Activated gamma-delta T cell treated with anti-CD3 and anti-CD28 coated beads, Interleukin-2, amount 50 U/mL, for 16 hours (primary cell): ENCODE results near the gene HYDIN.
A peak's percentile ranks its signal among the peaks of the same experiment; 100 is the strongest.
"Not testable (repeated sequence)": the region's sequence is repeated elsewhere in the genome, so short reads cannot be mapped to it uniquely, and the experiment has no call there.

Experiments
- DNase-seq: peaks from one replicate; pipeline ENCODE4 v3.0.0-alpha.2; 2020; ENCODE audit warnings: low read depth

HYDIN gene

DNA sequence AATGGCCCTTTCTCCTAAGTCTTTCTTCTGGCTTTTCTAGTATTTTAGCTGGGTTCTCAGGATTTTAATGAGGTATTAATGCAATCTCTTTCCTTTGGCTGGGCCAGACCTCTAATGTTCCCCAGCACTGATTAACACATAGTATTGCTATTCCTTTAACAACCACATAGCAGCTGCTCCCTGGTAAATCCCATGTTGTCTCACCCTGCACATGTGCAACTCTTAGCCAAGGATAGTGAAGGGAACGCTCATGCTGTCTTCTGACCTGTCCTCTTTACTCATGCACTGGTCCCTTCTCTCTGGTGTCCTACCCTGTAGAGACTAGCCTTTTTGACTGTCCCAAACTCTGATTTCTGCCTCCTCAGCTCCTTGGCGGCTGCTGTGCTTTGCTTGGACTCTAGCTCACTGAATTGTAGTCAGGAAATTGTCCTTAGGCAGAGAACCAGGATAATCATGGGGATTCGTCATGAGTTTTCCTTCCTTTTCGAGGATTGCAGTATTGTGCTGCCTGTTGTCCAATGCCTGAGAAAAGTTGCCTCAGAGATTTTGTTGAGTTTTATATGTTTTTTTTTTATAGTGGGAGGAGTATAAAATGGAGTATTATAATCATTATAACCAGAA, 406.9 kb downstream of the HYDIN start:
- not testable (repeated sequence) for DNase-seq

DNA sequence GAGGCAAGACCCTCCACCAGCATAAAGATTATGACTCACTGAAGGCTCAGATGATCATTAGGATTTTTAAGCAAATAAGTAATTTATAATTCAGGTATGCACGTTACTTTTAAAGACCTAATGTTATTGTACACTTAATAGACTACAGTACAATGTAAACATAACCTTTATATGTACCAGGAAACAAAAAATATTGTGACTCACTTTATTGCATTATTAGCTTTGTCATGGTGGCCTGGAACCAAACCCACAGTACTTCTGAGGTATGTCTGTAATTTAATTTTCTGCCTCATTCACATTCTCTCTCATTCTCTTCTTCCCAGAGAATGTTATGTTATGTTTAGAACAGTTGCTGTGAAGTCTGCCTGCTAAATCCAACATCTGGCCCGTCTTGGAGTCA, 407.8 kb downstream of the HYDIN start:
- DNase-seq, result not testable (repeated sequence)

DNA sequence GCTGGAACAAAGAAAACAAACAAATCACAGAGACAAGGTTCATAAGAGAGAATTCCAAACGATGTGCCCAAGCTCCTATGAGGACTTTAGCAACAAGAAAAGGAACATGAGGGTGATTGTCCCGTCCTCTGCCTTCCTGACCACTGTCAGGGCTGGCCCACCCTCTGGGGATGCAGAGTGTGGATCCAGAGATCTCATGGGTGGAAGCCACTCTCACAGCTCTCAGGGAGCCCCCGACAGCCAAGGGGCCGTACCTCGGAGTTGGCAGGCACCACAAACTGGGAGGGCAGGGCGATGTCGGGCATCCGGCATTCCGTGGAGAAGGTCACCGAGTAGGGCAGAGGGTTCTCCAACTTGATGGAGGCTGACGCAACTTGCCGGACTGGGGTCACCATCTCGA, 412.4 kb downstream of the HYDIN start:
- not testable (repeated sequence) for DNase-seq

DNA sequence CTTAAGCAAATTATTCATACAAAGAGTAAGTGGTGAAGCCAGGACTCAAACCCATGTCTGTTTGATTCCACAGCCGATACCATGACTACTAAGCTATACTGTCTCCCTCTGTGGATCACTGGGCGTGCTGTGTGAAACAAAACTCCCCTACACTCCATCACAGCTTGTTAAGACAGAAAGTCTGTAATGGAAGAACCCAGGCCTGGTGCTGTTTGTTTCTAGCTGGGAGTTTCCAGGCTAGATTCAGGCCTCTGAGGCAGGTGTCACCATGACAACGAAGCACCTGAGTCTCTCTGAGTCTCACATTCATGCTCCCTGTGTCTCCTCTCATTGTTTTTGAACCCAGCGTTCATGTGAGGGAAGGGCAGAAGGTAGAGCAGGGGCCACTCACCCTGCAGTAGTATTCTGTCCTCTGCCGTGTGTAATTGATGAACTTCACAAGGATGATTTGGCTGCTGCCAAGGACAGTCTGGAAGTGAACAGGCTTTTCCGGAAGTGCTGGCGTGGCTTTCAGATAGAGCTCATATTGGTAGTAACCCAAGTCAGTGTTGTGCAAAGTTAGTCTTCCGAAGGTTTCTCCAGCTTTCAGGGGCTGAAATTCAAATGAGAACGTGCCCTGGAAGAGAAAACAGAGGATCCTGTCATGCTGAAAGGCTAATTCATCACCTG, 421.0 kb downstream of the HYDIN start:
- DNase-seq, result no peak

DNA sequence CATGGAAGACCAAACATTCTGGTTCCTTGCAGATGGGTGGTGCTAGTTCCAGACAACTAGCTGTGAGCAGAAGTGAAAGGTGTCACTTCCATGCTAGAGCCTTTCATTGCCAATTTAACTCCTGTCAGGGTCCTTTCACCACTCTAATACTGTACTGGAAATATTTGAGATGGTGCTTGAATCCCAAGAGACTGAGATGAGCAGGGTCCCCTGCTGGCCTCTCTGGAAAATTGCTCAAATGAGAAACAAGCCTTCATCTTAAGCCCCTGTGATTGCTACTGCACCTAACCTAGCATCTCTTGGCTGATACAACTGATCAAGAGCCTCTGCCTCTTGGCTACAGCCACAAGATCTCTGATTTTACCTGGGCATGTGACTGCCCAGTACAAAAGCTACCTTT, 422.2 kb downstream of the HYDIN start:
- no peak for DNase-seq

DNA sequence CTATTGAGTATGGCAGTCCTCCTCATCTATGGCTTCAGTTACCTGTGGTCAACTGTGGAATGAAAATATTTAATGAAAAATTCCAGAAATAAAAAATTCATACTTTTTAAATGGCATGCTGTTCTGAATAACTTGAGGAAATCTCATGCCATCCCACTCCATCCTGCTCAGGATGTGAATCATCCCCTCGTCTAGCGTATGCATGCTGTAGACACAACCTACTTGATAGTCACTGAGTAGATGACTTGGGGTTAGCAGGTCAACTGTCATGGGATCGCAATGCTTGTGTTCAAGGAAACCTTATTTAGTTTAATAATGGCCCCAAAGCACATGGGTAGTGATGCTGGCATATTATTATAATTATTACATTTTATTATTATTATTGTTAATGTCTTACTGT, 424.7 kb downstream of the HYDIN start:
- no peak for DNase-seq

DNA sequence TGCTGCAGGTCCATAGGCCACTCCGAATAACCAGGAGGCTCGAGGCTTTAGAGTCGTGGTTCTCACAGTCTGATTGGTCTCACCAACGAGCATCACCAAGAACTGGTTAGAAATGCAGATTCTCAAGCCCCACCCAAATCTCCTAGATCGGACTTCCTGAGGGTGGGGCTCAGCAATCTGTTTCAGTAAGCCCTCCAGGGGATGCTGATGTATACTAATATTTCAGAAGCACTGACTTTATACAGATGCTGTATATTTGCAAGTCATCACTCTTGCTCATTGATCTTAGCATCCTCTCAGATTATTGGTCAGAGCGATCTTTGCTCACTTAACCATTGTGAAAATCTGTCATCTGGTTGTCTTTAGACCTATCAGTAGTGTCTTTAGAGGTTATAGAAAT, 425.1 kb downstream of the HYDIN start:
- DNase-seq, result no peak

DNA sequence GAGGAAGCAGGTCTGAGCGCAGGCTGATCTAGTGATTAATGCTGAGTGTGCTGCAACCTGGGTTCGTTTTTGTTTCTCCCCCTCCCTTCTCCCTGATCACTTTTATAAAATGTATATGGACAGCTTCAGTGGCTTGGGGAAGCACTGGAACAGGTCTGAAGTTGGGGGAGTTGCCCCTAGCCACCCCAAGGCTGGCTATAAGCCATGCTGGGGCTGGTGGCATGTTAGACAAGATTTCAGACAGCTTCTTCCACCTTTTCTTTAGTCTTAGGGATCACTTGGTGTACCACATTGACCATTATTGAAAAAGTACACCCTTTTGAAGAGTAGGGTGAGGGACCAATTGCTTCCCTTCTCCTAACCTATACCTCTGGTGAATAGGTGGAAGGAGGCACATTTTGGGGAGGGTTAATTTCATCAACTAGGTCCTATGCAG, 425.8 kb downstream of the HYDIN start:
- no peak for DNase-seq

DNA sequence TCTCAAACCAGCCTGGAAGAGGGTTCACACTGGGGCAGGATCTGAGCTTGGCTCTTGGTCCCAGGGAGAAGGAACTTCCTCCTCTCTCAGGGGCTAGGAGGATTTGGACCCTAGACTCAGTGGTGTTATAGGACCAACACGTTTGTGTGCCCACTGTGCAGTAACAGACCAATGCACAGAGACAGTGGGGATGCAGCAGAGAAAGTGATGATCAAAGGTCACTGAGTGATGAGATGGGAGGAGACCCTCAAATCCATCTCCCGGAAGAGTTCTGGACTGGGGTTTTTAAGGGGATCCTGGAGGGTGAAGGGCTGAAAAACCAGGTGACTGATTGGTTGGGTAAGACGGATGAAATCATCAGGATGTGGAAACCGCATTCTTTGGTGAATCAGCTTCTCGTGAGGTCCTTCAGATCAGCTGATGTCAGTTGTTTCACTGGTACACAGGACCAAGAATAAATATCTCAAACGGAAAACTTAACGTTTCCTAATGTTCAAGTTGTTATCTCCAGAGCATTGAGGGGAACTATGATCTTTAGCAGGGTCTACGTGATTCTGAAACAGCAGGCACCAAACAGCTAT, 426.3 kb downstream of the HYDIN start:
- no peak for DNase-seq

DNA sequence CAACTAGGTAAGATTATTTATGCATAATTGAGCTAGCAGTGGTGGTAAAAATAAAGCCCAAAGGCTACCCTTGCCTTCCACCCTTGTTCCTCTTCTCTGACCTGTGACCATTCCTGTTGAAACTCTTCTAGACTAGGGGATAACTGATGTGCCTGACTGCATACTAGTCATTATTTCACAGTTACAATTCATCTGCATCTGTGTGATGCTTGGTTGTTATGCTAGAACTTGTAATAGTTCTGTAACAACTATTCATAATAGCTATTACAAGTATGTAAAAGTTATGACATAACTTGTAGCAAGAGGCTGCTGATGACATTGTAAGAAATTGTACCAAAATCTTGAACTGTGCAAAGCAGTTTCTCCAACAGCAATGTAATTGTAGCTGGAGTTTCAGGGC, 427.2 kb downstream of the HYDIN start:
- DNase-seq, result no peak

DNA sequence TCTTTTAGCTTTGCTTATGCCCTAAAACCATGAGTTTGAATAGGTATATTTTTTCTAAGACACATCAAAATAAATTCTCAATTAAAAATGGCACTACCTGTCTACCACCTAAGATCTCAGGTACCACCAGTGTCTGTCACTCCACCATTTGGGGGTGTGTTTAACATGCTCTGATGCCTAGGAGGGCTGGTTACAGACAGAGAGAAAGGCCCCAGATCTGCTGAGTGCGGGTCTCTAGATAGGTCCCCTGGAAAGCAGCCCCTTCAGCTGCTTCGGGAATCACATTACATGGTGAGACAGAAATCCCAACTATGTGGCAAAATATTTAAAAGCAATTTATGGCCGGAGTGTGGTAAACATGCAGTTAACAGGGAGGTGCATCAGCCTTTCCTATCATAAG, 428.9 kb downstream of the HYDIN start:
- no peak for DNase-seq

DNA sequence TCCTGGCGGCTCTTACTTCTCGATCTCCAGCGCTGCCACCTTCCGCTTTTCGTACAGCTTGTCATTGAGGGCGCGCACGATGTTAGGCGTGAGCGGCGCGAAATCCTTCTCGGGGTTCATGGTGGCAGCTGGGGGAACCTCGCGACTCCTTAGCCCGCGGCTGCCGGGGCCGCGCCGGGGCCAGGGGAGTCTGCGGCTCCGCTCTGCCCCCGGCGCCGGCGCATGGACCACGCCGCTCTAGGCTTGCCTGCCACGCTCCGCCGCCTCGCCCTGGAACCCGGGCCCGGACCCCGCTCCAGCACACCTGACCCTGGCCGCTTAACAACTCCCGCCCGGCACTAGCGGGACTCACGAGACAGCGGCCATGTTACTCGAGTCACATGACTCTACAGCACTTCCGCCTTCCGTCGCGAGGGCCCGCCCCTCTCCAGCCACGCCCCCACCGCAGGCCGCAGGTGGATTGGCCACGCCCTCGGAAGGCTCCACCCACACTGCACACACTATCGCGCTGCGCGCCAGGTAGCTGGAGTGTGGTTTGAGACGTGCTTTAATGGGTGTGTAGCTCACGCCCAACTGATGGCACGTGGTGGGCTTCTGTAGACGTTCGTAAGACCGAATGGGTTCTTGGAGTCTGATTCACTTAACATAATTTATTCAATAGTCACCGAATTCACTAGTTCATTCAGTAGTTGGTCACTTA, 429.6 kb downstream of the HYDIN start, which contains the start of gene VAC14:
Gene VAC14, minus strand, starts transcription at position 378 of the 700 bp plus-strand sequence. Its CDS starts 258 bp downstream, at position 120.
- peak; percentile 94 for DNase-seq

DNA sequence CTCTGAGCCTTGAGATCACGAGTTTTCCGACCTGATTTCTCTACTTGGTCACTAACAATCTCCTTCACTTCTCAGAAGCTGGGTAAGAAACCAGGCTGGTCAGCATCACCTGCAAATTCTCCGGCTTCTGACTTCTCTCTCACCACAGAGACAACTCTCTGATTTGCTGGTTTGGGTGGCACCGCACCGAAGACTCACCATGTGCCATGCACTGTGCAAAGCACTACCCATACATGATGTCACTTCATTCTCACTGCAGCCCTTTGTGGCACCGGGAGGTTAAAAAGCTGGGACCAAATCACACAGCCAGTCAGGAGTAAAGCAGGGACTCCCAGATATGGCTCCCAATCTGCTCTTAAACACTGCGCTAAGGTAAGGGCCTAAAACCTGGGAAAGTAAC, 430.2 kb downstream of the HYDIN start:
- no peak for DNase-seq

DNA sequence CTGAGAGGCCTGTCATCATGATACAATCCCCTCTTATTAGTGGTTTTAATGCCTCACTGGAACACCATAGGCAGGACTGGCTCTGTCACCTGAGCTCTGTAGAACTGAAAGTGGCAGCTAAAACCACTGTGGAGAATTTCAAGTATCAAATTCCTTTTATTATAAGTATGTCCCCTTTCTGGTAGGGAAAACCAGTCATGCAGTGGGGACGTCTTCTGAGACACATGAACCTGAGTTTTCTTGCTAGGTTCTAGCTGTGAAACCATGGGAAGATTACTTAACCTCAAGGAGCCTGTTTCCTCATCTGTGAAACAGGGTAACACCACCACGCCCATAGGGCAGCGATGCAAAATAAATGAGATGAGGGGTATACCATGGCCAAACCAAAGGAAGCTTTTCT, 434.2 kb downstream of the HYDIN start:
- no peak for DNase-seq

DNA sequence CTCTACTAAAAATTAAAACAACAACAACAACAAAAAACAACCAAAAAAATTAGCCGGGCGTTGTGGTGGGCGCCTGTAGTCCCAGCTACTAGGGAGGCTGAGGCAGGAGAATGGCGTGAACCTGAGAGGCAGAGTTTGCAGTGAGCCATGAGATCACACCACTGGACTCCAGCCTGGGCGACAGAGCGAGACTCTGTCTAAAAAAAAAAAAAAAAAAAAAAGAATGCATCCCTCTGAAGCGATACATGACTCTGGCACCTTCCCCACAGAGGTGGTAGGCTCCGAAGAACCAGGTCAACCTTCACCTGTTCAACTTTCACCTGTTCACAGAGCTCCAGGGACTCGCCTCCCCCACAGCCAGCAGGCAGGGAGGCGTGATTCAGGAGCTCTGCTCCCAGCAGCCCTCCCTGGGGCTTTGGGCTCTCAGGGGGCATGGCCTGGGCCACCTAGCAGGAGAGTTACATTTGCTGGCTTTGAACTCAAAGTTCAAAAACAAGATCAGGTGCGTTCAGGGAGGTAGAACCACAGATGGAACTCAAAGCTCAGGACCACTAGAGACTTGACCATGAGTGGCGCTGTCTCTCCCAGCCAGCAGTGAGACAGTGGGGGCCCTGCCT, 435.1 kb downstream of the HYDIN start:
- no peak for DNase-seq

DNA sequence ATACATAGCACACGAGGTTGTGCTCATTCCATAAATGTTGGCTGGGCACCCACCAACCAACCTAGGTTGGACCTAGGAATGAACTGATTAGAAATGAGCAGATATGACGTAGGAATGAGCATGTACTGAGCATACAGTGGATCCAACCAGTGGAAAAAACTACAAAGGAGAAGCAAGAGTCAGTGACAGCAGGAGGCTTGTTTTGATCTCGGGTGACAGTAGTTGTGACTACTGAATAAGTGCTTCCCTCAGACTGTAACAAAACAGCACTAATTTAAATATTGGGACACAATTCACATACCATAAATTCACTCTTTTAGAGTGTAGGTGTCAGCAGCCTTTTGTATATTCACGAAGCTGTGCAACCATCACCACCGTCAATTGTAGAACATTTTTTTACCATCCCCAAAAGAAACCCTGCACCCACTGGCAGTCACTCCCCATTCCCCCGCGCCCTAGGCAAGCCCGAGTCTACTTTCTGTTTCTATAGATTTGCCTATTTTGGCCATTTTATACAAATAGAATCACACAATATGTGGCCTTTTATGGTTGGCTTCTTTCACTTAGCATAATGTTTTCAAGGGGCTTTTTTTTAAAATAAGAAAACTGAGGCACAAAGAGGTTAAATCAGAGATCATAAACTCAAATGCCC, 436.5 kb downstream of the HYDIN start:
- no peak for DNase-seq

DNA sequence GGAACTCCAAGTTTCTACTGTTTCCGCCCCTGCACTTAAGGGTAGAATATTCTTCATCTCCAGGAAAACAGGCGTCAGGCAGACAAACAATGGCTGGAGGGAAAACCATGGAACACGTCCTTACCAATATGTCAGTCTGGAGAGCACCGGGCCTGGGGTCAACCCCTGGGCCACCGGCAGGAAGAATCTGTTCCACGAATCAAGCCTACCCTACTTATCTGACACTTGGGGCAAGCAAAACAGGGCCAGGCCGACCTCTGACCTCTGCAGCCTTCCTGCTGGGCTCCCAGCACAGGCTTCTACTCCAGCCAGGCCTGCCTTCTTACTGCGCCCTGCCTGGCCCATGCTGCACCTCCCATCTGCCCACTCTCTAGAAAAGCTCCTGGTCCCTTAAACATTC, 439.7 kb downstream of the HYDIN start:
- DNase-seq, result no peak

DNA sequence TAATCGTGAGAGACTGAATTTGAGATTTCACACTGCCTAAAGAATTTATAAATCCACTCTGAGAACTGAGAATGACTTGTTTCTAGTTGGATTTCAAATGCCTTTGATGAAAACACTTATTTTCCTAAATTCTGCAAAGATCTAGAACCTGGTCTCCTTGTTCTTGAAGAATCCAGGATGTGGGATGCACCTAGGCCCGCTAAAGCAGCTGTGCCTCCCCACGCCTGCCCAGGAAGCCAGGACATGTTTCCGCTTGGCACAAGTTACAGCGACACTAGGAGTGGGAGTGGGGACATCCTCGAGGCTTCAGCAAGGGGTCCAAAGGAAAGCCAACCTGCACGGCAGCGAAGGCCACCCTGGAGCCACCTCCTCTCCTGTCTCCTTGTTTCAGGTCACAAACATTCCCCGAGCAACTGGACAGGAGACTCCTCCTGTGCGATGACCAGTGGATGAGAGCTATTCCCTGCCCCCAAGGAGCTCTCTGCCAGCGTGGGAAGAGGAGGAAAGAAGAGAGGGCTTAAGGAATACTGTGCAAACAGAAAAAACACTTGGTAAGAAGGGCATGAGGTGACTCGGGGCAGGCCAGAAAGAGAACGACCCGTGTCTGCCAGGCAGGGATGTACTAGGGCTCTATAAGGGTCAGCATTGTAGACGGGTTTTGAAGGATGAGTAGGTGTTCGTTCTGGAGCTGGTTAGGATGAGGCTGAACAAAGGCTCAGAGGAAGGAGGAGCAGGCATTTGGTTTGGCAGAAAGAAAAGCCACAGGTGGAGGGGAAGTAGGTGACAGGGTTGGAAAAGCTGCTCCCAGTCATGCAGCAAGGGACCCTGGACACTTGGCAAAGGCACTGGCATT, 440.7 kb downstream of the HYDIN start:
- DNase-seq, result no peak

DNA sequence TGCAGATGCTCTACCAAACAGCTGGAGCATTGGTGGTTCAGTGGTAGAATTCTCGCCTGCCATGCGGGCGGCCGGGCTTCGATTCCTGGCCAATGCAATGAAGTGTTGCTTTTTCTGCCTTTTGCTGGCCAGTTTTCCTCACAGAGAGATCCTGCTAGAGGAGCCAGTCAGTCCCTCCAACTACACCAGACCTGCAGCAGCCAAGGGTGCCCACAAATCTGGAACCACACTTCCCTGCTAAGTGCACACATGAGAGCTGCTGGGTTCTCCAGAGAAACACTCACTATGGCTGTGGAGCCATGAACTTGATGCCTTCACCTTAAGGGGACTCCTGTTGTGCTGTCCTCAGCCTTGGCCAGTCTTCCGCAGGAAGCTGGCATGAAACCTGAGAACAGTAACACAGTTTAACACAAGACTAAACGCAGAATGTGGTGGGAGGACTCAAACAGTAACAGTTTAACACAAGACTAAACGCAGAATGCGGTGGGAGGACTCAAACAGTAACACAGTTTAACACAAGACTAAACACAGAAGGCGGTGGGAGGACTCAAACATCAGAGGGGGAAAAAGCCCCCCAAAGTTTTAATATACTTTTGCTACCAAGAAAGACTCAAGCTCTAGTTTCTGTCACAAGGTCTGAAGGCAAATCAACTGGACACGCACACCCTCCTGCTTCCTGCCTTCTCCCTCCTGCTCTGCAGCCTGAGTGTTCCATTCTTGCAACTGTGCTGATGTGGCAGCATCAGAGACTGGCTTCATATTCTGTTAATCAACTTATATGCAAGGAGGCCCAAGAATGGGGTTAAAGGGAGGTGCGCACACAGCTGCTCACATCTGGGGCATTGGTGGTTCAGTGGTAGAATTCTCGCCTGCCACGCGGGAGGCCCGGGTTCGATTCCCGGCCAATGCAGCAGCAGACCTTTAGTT, 441.6 kb downstream of the HYDIN start:
- DNase-seq, result no peak
